ENCODE data around the gene CR1. TPM values are rescaled to one million over a fixed set of nuclear protein-coding genes. Genes with fewer than 3 reads are reported as not detected.

Gene CR1
- 10 to 100 TPM in 1 of 4 donors, 1 to 10 TPM in 2, under 1 TPM in 1; 0.92 to 12.1 (median 2.6) TPM for total RNA-seq

- no peaks in the 10 kb centered on the region for H3K36me3 ChIP-seq
- H3K27ac ChIP-seq (replicated peaks in 1 of 4), result peak within 1 kb of the TSS in 1 of 4 donors; percentile 16
- TF ChIP-seq POLR2AphosphoS5 (IDR thresholded peaks at IDR 0.05) (no peak), EP300 (IDR thresholded peaks at IDR 0.05) (no peak), POLR2A (IDR thresholded peaks at IDR 0.05; ENCODE audit: low read depth) (no peak)
- TF ChIP-seq, protein P1, sequence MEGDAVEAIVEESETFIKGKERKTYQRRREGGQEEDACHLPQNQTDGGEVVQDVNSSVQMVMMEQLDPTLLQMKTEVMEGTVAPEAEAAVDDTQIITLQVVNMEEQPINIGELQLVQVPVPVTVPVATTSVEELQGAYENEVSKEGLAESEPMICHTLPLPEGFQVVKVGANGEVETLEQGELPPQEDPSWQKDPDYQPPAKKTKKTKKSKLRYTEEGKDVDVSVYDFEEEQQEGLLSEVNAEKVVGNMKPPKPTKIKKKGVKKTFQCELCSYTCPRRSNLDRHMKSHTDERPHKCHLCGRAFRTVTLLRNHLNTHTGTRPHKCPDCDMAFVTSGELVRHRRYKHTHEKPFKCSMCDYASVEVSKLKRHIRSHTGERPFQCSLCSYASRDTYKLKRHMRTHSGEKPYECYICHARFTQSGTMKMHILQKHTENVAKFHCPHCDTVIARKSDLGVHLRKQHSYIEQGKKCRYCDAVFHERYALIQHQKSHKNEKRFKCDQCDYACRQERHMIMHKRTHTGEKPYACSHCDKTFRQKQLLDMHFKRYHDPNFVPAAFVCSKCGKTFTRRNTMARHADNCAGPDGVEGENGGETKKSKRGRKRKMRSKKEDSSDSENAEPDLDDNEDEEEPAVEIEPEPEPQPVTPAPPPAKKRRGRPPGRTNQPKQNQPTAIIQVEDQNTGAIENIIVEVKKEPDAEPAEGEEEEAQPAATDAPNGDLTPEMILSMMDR (IDR thresholded peaks at IDR 0.05), result no peak
- intact Hi-C loops (cut with DNase I), result no loop called here
- WGBS, result 3% methylated on average over 25 of the region's 68 CpGs
- no peak for DNase-seq (ENCODE audit: extremely low spot score)
- H3K27me3 ChIP-seq, result peaks cover 0 to 73% (median 0%) of the 10 kb centered on the region in 4 donors
- H3K4me1 ChIP-seq, result peaks cover 4 to 12% (median 10%) of the 10 kb centered on the region in 4 donors
- peak within 1 kb of the TSS; percentile 37 to 57 (median 42) for H3K4me3 ChIP-seq
- H3K9me3 ChIP-seq, result no peaks in the 10 kb centered on the region
Measured at GRCh38 chr1:207495801-207496792, at the start of gene CR1. Gene CR1, plus strand, starts transcription at chr1:207496157. Its CDS starts 111 bp downstream, at chr1:207496268.

- intact Hi-C loops (cut with DNase I), result no loop called here
- TF ChIP-seq, protein P1 (IDR thresholded peaks at IDR 0.05), result no peak
- TF ChIP-seq POLR2A (IDR thresholded peaks at IDR 0.05; ENCODE audit: low read depth) (no peak), POLR2AphosphoS5 (IDR thresholded peaks at IDR 0.05) (no peak), EP300 (IDR thresholded peaks at IDR 0.05) (no peak)
- 15% methylated on average over 1 of the region's 1 CpG for WGBS
- Histone ChIP-seq H3K4me1 (peaks cover 11 to 17% (median 17%) of the 10 kb centered on the region in 4 donors), H3K4me3 (peak overlapping the region; percentile 48 to 56 (median 50)), H3K36me3 (no peaks in the 10 kb centered on the region), H3K9me3 (no peaks in the 10 kb centered on the region), H3K27me3 (peaks cover 0 to 71% (median 28%) of the 10 kb centered on the region in 4 donors), H3K27ac (replicated peaks in 1 of 4) (no peak overlapping the region)
- no peak for DNase-seq (ENCODE audit: extremely low spot score)
Measured at GRCh38 chr1:207453710-207454045, 42.3 kb upstream of the CR1 start.

- peaks cover 11 to 17% (median 17%) of the 10 kb centered on the region in 4 donors for H3K4me1 ChIP-seq
- intact Hi-C loops (cut with DNase I), result no loop called here
- no peaks in the 10 kb centered on the region for H3K36me3 ChIP-seq
- H3K9me3 ChIP-seq, result no peaks in the 10 kb centered on the region
- no peak for DNase-seq (ENCODE audit: extremely low spot score)
- H3K27ac ChIP-seq (replicated peaks in 1 of 4), result no peak within 1 kb of the TSS
- 1% methylated on average over 39 of the region's 75 CpGs for WGBS
- H3K4me3 ChIP-seq, result peak within 1 kb of the TSS; percentile 48 to 56 (median 50)
- H3K27me3 ChIP-seq, result peaks cover 0 to 65% (median 28%) of the 10 kb centered on the region in 4 donors
- TF ChIP-seq, protein P1 (IDR thresholded peaks at IDR 0.05), result no peak
- TF ChIP-seq POLR2A (IDR thresholded peaks at IDR 0.05; ENCODE audit: low read depth) (no peak), POLR2AphosphoS5 (IDR thresholded peaks at IDR 0.05) (no peak), EP300 (IDR thresholded peaks at IDR 0.05) (no peak)
Measured at GRCh38 chr1:207454046-207454964, 41.7 kb upstream of the CR1 start, which contains the start of gene CR2. Gene CR2, plus strand, starts transcription at chr1:207454328. Its CDS starts 91 bp downstream, at chr1:207454419.

- whole genome bisulfite sequencing, result 59% methylated on average over 6 of the region's 6 CpGs
- DNase-seq (ENCODE audit: extremely low spot score), result no peak
- no peaks in the 10 kb centered on the region for H3K9me3 ChIP-seq
- H3K4me3 ChIP-seq, result peak overlapping the region in 1 of 4 donors; percentile 49
- no peak overlapping the region for H3K27ac ChIP-seq (replicated peaks in 1 of 4)
- peaks cover 11 to 17% (median 17%) of the 10 kb centered on the region in 4 donors for H3K4me1 ChIP-seq
- intact Hi-C loops (cut with DNase I), result no loop called here
- no peaks in the 10 kb centered on the region for H3K36me3 ChIP-seq
- no peak for TF ChIP-seq EP300 (IDR thresholded peaks at IDR 0.05)
- no peak for TF ChIP-seq POLR2A (IDR thresholded peaks at IDR 0.05; ENCODE audit: low read depth)
- TF ChIP-seq, protein P1 (IDR thresholded peaks at IDR 0.05), result no peak
- TF ChIP-seq POLR2AphosphoS5 (IDR thresholded peaks at IDR 0.05), result no peak
- peaks cover 0 to 58% (median 28%) of the 10 kb centered on the region in 4 donors for H3K27me3 ChIP-seq
Measured at GRCh38 chr1:207455183-207455754, 40.7 kb upstream of the CR1 start.

Measured in esophagus muscularis mucosa (tissue), 4 donors.